HepG2 (cell line): Measurements from ENCODE around the gene NFATC2. TPM values are rescaled to one million over a fixed set of nuclear protein-coding genes. Genes with fewer than 3 reads are reported as not detected.

ENCODE experiments used
- ARNT2 ChIP-seq: sonication (generic); formaldehyde crosslinking; IDR thresholded peaks from 2 replicates; pipeline ENCODE4 v1.8.0; 2022; ENCODE audit warnings: mild to moderate bottlenecking, low read depth, missing genetic modification reagents, moderate library complexity
- FOXK2 ChIP-seq: fragments of 450-650 bp; IDR thresholded peaks from 2 replicates; pipeline ENCODE4 v1.6.1; 2016
- HDAC2 ChIP-seq: sonication (generic); formaldehyde crosslinking; IDR thresholded peaks from 2 replicates; pipeline ENCODE4 v1.4.0; 2020; ENCODE audit warnings: missing genetic modification reagents
- HOXA5 ChIP-seq: sonication (generic); formaldehyde crosslinking; IDR thresholded peaks from 2 replicates; pipeline ENCODE4 v1.4.0; 2020; ENCODE audit warnings: missing genetic modification reagents
- KDM2A ChIP-seq: sonication (generic); formaldehyde crosslinking; IDR thresholded peaks from 2 replicates; pipeline ENCODE4 v1.4.0; 2020; ENCODE audit warnings: low read depth, missing genetic modification reagents, borderline replicate concordance
- MAZ ChIP-seq, 2 experiments: sonication (generic) in 1 of 2; formaldehyde crosslinking in 1 of 2; IDR thresholded peaks; 2 replicates each; pipeline versions ENCODE4 v1.5.0 to v1.6.1; 2012 to 2020; ENCODE audit warnings: low read depth in 2 of 2, mild to moderate bottlenecking in 2 of 2, borderline replicate concordance in 1 of 2, improper control_type of control experiment in 1 of 2, low read length in 1 of 2, missing genetic modification reagents in 1 of 2, moderate library complexity in 1 of 2
- MYNN ChIP-seq: sonication (generic); formaldehyde crosslinking; IDR thresholded peaks from 2 replicates; pipeline ENCODE4 v1.4.0; 2020; ENCODE audit warnings: mild to moderate bottlenecking, low read depth, missing genetic modification reagents
- NFE2 ChIP-seq: sonication (generic); formaldehyde crosslinking; IDR thresholded peaks from 2 replicates; pipeline ENCODE4 v1.4.0; 2020; ENCODE audit warnings: missing genetic modification reagents
- NR2F1 ChIP-seq, 2 experiments: fragments of 450-650 bp in 1 of 2; formaldehyde crosslinking in 1 of 2; IDR thresholded peaks; 2 replicates each; pipeline versions ENCODE4 v1.5.0 to v1.6.1; 2016 to 2020; ENCODE audit warnings: mild to moderate bottlenecking in 1 of 2, missing compliant biosample characterization in 1 of 2, missing genetic modification reagents in 1 of 2, moderate library complexity in 1 of 2
- POLR2G ChIP-seq: fragments of 200-400 bp; formaldehyde crosslinking; IDR thresholded peaks from 2 replicates; pipeline ENCODE4 v1.6.1; 2018; ENCODE audit warnings: mild to moderate bottlenecking, low read depth, low read length, moderate library complexity
- RARG ChIP-seq: sonication (generic); formaldehyde crosslinking; IDR thresholded peaks from 2 replicates; pipeline ENCODE4 v1.4.0; 2020; ENCODE audit warnings: low read depth, mild to moderate bottlenecking, missing genetic modification reagents
- SALL1 ChIP-seq: sonication (generic); formaldehyde crosslinking; IDR thresholded peaks from 2 replicates; pipeline ENCODE4 v1.8.0; 2022; ENCODE audit warnings: mild to moderate bottlenecking, missing genetic modification reagents
- ZC3H13 ChIP-seq: sonication (generic); formaldehyde crosslinking; IDR thresholded peaks from 2 replicates; pipeline ENCODE4 v1.8.1; 2023; ENCODE audit warnings: mild to moderate bottlenecking, missing genetic modification reagents, moderate library complexity
- ZEB1 ChIP-seq: IDR thresholded peaks from 2 replicates; pipeline ENCODE4 v1.6.1; 2012; ENCODE audit warnings: mild to moderate bottlenecking, low read depth, inconsistent platforms; ENCODE audit not compliant: insufficient replicate concordance
- ZFP36L2 ChIP-seq: sonication (generic); formaldehyde crosslinking; IDR thresholded peaks from 2 replicates; pipeline ENCODE4 v1.4.0; 2020; ENCODE audit warnings: missing genetic modification reagents
- ZNF143 ChIP-seq: sonication (generic); formaldehyde crosslinking; IDR thresholded peaks from 2 replicates; pipeline ENCODE4 v1.4.0; 2020; ENCODE audit warnings: missing genetic modification reagents
- ZNF260 ChIP-seq: sonication (generic); formaldehyde crosslinking; IDR thresholded peaks from 2 replicates; pipeline ENCODE4 v1.4.0; 2020; ENCODE audit warnings: missing genetic modification reagents, low read depth, mild to moderate bottlenecking, borderline replicate concordance
- ZNF34 ChIP-seq: sonication (generic); formaldehyde crosslinking; IDR thresholded peaks from 2 replicates; pipeline ENCODE4 v1.4.0; 2020; ENCODE audit warnings: mild to moderate bottlenecking, missing genetic modification reagents, borderline replicate concordance
- ZNF703 ChIP-seq: sonication (generic); formaldehyde crosslinking; IDR thresholded peaks from 2 replicates; pipeline ENCODE4 v1.5.1; 2020; ENCODE audit warnings: missing genetic modification reagents, mild to moderate bottlenecking, moderate library complexity, borderline replicate concordance
- polyA plus RNA-seq, 8 experiments: library from polyadenylated mRNA; depleted of rRNA in 3 of 8; stranded (reverse) in 7 of 8; unstranded in 1 of 8; fragments of >200 nt; fragmentation: Illumina TruSeq in 4 of 8; extraction: Trizol in 4 of 8; gene quantifications; 2 replicates each; pipeline versions ENCODE4 v1.2.1 to v1.2.3, GENCODE V29; 2011 to 2016; ENCODE audit warnings: low read depth in 4 of 8, missing spikeins in 1 of 8, mixed read lengths in 1 of 8; ENCODE audit not compliant: insufficient read depth in 1 of 8
- total RNA-seq, 5 experiments: library from RNA; depleted of rRNA; stranded (reverse); fragments of >200 nt; fragmentation: Illumina TruSeq; extraction: Trizol; gene quantifications; 2 replicates each; pipeline ENCODE4 v1.2.3, GENCODE V29; 2016; ENCODE audit warnings: low read depth in 1 of 5
- TF ChIP-seq, protein P1 (sequence below): sonication (generic); formaldehyde crosslinking; IDR thresholded peaks from 2 replicates; pipeline ENCODE4 v1.5.1; 2020; ENCODE audit warnings: missing genetic modification reagents, mild to moderate bottlenecking, borderline replicate concordance
- TF ChIP-seq, protein P2 (sequence below): sonication (generic); formaldehyde crosslinking; IDR thresholded peaks from 2 replicates; pipeline ENCODE4 v1.4.0; 2020; ENCODE audit warnings: missing genetic modification reagents, mild to moderate bottlenecking, borderline replicate concordance
- TF ChIP-seq, protein P3 (sequence below), 2 experiments: sonication (generic) in 1 of 2; formaldehyde crosslinking in 1 of 2; IDR thresholded peaks; 2 replicates each; pipeline versions ENCODE4 v1.4.0 to v1.6.1; 2018 to 2020; ENCODE audit warnings: missing genetic modification reagents in 2 of 2, borderline replicate concordance in 1 of 2, low read depth in 1 of 2, mild to moderate bottlenecking in 1 of 2, missing biosample characterization in 1 of 2

Gene NFATC2
- total and polyA plus RNA-seq, 2 of the 13 experiments (the other 11 are each of a cell fraction or from before 2014, with no cell fraction given): 1.9 to 3.3 TPM

DNA sequence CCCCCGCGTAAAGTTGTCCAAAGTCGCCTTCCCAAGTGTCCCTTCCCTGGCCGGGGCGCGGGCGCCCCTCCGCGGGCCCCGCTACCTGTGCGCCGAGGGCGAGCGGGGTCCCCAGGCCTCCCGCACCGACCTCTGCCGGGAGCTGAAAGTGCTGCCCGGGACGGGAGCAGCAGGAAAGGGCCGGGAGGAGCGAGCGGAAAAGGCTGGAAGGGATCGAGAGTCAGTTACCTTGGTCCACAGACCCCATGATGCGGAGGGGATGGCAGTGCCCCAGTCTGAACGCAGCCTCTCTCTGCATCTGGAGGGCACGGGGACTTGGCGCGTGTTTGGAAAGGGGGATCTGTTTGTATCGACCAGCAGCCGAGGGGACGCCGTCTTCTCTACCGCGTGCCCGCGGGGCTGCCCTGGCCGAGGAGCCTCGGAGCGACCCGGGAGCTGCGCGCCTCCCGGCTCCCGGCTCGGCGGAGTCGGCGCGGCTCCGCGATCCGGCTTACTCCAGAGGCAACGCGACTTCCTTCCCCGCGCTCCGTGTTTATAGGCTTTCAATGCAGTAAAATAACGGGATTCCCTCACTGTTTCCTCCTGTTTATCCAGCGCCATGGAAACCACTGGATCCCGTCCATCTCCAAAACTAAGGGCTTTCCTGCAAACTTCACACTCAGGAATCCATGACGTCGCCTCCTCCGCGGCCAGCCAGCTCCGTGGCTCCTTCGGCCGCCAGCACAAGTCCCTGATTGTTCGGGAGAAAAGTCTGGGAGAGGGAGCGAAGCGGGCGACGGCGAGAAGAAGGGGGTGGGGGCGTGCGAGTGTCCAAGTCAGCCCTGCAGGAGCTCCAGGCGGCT lies 20.0 kb upstream of the NFATC2 start (continued):
- no peak for TF ChIP-seq HDAC2
- TF ChIP-seq ZNF34 (CRISPR knock-in tag): no peak
- no peak for TF ChIP-seq MYNN (CRISPR knock-in tag)
- no peak for TF ChIP-seq ZNF143
- TF ChIP-seq ZEB1: no peak
- TF ChIP-seq, protein P1, sequence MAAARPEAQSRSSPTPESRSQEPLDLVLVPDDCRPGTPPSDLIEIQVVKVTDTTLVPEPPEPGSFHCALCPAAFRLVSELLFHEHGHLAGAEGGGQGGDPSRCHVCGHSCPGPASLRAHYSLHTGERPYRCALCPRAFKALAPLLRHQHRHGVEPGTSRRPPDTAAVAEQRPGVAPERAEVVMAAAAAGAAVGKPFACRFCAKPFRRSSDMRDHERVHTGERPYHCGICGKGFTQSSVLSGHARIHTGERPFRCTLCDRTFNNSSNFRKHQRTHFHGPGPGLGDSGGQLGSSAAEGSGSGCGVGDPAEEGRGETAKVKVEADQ (CRISPR knock-in tag): no peak
- TF ChIP-seq POLR2G: no peak
- 0 out of 2 replicates have a peak, but pooled peaks have one; percentile 61 for TF ChIP-seq HOXA5
- no peak for TF ChIP-seq NR2F1 (CRISPR knock-in tag; IDR thresholded peaks at IDR 0.05)
- no peak for TF ChIP-seq ZC3H13 (CRISPR knock-in tag)
- peak; percentile 53 for TF ChIP-seq ARNT2
- no peak for TF ChIP-seq MAZ (IDR thresholded peaks at IDR 0.05; ENCODE audit: borderline replicate concordance, low read depth, low read length)
- 0 out of 2 replicates have a peak, but pooled peaks have one; percentile 26 for TF ChIP-seq MAZ (CRISPR knock-in tag; IDR thresholded peaks at IDR 0.05; ENCODE audit: low read depth)
- TF ChIP-seq, protein P2, sequence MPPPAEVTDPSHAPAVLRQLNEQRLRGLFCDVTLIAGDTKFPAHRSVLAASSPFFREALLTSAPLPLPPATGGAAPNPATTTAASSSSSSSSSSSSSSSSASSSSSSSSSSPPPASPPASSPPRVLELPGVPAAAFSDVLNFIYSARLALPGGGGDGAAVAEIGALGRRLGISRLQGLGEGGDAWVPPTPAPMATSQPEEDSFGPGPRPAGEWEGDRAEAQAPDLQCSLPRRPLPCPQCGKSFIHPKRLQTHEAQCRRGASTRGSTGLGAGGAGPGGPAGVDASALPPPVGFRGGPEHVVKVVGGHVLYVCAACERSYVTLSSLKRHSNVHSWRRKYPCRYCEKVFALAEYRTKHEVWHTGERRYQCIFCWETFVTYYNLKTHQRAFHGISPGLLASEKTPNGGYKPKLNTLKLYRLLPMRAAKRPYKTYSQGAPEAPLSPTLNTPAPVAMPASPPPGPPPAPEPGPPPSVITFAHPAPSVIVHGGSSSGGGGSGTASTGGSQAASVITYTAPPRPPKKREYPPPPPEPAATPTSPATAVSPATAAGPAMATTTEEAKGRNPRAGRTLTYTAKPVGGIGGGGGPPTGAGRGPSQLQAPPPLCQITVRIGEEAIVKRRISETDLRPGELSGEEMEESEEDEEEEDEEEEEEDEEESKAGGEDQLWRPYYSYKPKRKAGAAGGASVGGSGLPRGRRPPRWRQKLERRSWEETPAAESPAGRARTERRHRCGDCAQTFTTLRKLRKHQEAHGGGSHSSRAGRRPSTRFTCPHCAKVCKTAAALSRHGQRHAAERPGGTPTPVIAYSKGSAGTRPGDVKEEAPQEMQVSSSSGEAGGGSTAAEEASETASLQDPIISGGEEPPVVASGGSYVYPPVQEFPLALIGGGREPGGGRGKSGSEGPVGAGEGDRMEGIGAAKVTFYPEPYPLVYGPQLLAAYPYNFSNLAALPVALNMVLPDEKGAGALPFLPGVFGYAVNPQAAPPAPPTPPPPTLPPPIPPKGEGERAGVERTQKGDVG (CRISPR knock-in tag): no peak
- TF ChIP-seq, protein P3, sequence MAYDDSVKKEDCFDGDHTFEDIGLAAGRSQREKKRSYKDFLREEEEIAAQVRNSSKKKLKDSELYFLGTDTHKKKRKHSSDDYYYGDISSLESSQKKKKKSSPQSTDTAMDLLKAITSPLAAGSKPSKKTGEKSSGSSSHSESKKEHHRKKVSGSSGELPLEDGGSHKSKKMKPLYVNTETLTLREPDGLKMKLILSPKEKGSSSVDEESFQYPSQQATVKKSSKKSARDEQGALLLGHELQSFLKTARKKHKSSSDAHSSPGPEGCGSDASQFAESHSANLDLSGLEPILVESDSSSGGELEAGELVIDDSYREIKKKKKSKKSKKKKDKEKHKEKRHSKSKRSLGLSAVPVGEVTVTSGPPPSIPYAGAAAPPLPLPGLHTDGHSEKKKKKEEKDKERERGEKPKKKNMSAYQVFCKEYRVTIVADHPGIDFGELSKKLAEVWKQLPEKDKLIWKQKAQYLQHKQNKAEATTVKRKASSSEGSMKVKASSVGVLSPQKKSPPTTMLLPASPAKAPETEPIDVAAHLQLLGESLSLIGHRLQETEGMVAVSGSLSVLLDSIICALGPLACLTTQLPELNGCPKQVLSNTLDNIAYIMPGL (CRISPR knock-in tag; IDR thresholded peaks at IDR 0.05; ENCODE audit: borderline replicate concordance in 1 of 2, low read depth in 1 of 2): peak in 1 of 2 experiments; percentile 75; a peak in 2 of 4 replicates
- TF ChIP-seq ZNF260: no peak
- no peak for TF ChIP-seq RARG (CRISPR knock-in tag)
- TF ChIP-seq KDM2A (CRISPR knock-in tag): no peak; the same call in 1 of the 2 replicates
- TF ChIP-seq FOXK2: no peak
- peak; percentile 64; the same call in 1 of the 2 replicates for TF ChIP-seq SALL1
- TF ChIP-seq ZFP36L2 (CRISPR knock-in tag): no peak
- no peak for TF ChIP-seq NFE2
- no peak for TF ChIP-seq ZNF703
